ELF-1 (cell line): ENCODE measurements around the gene RRP15.
A peak's percentile ranks its signal among the peaks of the same experiment; 100 is the strongest.
"Not testable (repeated sequence)": the region's sequence is repeated elsewhere in the genome, so short reads cannot be mapped to it uniquely, and the experiment has no call there.

Source experiments
- DNase-seq: peaks from one replicate; pipeline ENCODE4 v3.0.0-alpha.2; 2016; ENCODE audit warnings: low read depth, low spot score

RRP15 gene

GRCh38 chr1:218297461-218297860 lies 12.4 kb downstream of the RRP15 start:
- no peak for DNase-seq

GRCh38 chr1:218297867-218298266 lies 12.8 kb downstream of the RRP15 start:
- no peak for DNase-seq

GRCh38 chr1:218298398-218298797 lies 13.3 kb downstream of the RRP15 start:
- no peak for DNase-seq

- no peak for DNase-seq
Observed at GRCh38 chr1:218299416-218299815, 14.3 kb downstream of the RRP15 start.

- no peak for DNase-seq
Observed at GRCh38 chr1:218301217-218301616, 16.1 kb downstream of the RRP15 start.

GRCh38 chr1:218302155-218302554 lies 17.1 kb downstream of the RRP15 start:
- no peak for DNase-seq

GRCh38 chr1:218303176-218303879 lies 18.2 kb downstream of the RRP15 start:
- no peak for DNase-seq

- DNase-seq, result no peak
Observed at GRCh38 chr1:218304281-218305039, 19.4 kb downstream of the RRP15 start.

- no peak for DNase-seq
Observed at GRCh38 chr1:218305472-218306064, 20.5 kb downstream of the RRP15 start.

GRCh38 chr1:218312509-218312908 lies 27.4 kb downstream of the RRP15 start:
- DNase-seq, result no peak

GRCh38 chr1:218314316-218314715 lies 29.2 kb downstream of the RRP15 start:
- no peak for DNase-seq

- no peak for DNase-seq
Observed at GRCh38 chr1:218315638-218316037, 30.5 kb downstream of the RRP15 start.

- DNase-seq, result no peak
Observed at GRCh38 chr1:218317061-218317460, 32.0 kb downstream of the RRP15 start.

GRCh38 chr1:218320182-218320581 lies 35.1 kb downstream of the RRP15 start:
- DNase-seq, result not testable (repeated sequence)

GRCh38 chr1:218322762-218323161 lies 37.7 kb downstream of the RRP15 start:
- DNase-seq, result no peak

- no peak for DNase-seq
Observed at GRCh38 chr1:218323568-218324225, 38.6 kb downstream of the RRP15 start.

GRCh38 chr1:218324226-218324580 lies 39.1 kb downstream of the RRP15 start:
- no peak for DNase-seq

GRCh38 chr1:218328769-218329168 lies 43.7 kb downstream of the RRP15 start:
- no peak for DNase-seq

- DNase-seq, result no peak
Observed at GRCh38 chr1:218330043-218330623, 45.0 kb downstream of the RRP15 start.

- no peak for DNase-seq
Observed at GRCh38 chr1:218332416-218332815, 47.3 kb downstream of the RRP15 start.

- peak; percentile 28 for DNase-seq
Observed at GRCh38 chr1:218336328-218336727, 51.2 kb downstream of the RRP15 start.

GRCh38 chr1:218339267-218339831 lies 54.3 kb downstream of the RRP15 start:
- DNase-seq, result no peak
